Measurements from ENCODE around the gene GLA.
A peak's percentile ranks its signal among the peaks of the same experiment; 100 is the strongest.

GLA gene
- total RNA-seq, result 15.6 to 27.3 (median 17.2) reads per million in 4 experiments

DNA sequence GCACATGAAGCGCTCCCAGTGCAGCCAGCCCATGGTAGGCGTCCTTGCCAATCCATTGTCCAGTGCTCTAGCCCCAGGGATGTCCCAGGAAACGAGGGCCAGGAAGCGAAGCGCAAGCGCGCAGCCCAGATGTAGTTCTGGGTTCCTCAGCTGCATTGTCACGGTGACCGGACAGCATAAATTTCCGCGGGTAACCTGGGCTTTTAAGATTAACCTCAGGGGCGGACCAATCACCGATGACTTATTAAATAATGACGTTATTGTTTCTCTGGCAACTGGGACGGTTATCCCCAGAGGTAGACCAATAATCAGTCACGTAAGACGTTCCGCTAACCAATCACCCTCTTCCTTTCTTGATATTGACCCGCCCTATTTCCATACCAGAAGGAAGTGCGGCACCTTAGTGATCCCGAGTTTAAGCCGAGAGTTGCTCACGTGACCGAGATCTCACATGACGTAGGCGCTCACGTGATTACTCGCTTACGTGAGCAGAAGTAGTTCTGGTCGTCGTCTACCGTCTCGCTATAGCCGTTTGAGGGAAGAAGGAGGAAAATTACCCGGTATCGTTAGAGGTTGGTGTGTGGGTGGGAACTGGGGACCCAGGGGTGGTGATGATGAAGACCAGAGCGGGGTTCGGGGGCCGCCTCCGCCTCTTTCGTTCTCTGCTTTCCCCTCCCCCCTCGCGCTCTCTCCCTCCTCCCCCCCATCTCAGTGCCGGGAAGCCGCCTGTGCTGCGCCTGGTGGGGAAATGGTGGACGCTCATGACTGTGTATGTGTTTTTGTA, at the start of gene GLA, which contains the start of gene HNRNPH2:
Gene GLA (minus strand): TSS at position 178 of the 784 bp plus-strand sequence. CDS start 22 bp downstream, at position 156.
Gene HNRNPH2 (plus strand): TSS at position 475 of the 784 bp plus-strand sequence. CDS start 3,767 bp downstream, outside the sequence.
- peak; percentile 78 for DNase-seq

DNA sequence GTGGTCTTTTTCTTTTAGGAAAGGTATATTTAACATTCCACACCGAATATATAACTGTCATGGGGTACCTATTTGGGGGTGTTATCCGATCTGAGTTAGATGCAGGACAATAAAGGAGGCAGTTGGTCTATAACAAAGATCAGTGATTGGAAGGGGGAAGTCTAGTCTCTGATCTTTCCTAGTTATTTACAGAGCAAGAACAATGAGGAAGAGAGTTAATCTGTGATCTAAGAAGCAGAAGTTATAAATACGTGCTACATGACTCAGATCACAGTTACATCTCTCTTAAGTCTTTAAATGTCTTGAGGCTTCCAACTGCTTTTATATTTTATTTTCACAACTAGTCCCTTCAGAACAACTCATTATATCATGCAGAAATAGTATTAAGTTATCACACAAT, 44.3 kb upstream of the GLA start:
- no peak for DNase-seq

DNA sequence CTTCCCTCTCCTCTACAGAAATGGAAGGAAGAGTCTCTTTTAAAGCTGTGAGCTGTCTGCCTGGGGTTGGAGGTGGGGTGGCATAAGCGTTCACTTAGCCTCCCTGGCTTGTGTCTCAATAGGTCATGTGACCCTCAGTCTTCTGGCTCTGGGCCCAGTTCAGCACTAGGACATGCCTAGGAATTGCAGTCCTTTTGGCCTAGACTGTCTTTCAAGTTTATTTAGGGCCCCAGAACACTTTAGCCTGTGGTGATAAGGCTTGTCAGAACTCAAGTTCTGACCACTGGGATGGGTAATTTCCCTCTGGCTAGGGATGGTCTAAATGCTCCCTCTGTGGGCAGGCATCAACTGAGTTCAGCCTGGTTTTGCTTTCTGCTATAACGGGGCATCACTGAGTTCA, 43.2 kb upstream of the GLA start:
- DNase-seq, result no peak

DNA sequence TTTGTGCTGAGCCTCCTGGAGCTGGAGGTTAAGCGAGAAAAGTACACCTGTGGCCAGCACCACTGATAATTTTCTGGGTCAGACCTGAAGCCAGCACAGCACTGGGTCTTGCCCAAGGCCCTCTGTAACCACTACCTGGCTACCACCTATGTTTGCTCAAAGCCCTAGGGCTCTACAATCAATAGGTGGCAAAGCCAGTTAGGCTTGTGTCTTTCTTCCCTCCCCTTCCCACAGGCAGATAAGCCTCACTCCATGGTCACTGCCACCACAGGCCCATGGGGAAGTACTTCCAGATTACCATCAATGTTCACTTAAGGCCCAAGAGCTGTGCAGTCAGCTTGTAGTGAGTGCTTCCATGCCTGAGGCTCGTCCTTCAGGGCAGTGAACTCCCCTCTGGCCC, 42.4 kb upstream of the GLA start:
- DNase-seq, result no peak

DNA sequence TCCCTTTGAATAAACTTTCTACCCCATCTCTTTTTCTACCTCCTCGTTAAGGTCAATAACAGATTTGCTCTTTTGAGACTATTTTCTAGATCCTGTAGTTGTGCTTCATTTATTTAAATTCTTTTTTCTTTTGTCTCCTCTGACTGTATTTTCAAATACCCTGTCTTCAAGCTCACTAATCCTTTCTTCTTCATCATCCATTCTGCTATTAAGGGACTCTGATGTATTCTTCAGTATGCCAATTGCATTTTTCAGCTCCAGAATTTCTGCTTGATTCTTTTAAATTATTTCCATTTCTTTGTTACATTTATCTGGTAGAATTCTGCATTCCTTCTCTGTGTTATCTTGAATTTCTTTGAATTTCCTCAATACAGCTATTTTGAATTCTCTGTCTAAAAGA, 41.6 kb upstream of the GLA start:
- no peak for DNase-seq

DNA sequence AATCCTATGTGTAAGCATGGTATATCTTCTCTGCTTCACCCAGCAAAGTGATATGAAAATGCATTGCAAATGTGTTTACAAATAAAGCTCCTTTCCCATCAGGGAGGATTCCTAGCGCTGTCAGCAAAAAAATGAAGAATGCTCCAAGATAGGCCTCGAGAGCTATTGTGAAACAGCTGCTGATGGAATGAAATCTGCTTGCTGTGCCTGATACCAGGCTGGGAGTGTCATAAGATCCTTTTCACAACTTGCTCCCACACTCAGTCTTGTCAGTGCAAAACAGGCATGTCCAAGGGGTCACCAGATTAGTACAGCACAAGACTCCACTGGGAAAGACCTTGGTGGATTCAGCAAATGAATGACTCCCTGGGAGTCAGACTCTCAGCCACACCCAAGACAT, 34.4 kb upstream of the GLA start:
- DNase-seq, result no peak

DNA sequence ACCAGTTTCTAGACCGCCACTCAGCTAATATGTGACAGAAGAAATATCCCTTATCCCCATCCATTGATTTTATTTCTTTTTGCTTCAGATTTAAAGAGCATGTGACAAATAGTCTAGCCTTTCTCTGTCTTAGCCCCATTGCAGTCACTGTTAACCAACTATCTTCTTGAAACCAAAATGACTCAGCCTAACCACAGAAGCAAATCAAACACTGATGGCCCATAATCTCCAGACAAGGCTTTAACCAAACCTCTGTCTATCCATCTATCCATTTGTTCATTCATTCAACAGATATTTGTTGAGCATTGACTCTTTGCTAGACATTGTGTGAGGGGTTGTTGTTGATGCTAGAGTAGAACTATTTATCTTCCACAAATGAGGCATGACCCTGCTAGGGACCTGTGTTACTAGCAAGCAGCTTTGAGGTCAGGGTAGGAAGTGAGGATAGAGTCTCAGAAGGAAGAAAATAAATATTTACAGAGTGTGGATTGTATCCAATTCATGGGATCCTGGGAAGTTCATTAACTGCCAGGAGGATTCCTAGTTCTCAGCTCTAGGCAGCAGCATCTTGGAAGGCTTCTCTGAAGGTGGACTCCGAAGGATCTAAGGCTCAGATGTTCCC, 22.8 kb upstream of the GLA start:
- DNase-seq, result no peak

DNA sequence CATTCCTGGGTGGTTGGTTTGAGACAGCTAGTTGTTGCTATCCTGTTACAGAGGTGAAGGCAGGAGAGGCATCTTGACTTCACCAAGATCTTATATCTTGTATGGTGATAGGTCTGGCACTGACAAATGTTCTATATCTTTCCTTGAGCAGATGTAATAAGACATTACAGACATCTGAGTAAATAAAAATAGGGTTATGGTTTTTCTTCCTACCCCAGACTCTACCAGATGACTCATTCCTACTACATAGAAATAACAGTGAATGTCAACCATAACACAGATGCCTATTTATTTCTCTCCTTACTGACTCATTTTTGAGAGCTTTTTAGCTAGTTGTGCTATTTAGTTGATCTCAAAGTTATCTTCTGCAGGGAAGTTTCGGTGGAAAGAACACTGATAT, 22.2 kb upstream of the GLA start:
- no peak for DNase-seq

DNA sequence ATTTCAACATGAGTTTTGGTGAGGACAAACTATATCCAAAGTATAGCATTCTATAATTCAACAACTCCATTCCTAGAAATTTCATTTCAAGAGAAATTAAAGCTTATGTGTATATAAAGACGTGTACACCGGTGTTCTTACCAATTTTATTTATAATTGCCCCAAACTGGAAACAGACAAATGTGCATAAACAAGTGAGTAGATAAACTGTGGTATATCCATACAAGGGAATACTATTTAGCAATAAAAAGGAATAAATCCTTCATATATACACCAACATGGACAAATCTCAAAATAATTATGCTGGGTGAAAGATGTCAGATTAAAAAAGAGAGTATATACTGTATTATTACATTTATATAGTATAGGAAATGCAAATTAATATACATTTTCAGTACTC, 20.2 kb upstream of the GLA start:
- no peak for DNase-seq

DNA sequence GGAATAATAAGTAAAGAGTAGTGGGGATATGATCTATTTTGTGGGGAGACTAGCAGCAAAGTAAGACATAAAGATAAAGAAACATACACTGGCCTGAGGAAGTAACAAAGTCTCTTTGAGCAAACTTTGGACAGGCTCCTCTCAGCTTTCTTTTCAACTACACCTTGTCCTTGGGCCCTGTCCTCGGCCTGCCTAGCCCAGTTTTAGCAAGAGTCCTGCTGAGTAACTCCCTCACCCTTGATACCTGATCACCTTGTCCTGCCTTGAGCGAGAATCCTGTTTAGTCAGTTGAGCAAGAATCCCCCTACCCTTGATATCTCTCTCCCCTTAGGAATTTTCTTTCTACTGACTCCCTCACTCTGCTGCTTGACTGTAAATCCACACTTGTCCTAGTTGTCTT, 11.8 kb upstream of the GLA start:
- DNase-seq, result no peak

DNA sequence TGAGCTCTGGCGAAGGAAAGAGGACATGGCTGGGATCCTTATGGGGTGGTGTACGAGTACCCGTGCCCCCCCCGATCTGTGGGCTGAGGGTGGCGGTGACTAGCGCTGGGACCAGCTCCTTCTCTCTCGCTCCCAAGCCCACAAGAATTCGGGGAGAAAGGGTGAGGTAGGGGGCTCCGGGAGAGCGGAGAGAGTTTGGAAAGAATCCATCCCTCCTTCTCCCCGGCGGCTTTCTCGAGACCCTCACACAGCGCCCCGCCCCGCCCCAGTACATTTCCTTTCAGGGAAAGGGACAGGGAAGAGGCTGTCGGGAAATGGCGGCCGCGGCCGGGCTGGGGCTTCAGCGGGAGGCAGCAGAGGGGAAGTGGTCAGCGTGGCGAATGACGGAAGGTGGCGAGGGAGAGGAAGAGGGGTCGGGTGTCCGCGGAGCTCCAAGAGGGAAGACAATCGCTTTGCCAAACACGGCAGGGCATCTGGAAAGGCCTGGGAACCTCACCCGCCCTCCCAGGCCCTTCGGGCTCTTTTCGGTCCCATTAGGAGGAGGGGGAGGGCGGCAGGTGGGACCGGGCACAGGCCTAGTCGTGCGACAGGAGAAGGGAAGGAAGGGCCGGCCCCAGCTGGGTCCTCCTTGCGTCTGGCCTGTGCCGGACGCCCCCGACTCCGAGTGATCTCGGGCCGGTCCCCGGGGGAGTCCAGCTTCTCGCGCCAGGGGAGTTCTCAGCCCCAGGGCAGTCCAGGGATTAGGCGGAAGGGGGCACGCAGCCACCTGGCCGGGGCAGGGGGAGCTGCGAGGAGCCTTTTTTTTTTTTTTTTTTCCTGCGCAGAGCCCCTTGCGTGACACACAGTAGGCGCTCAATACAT, 10.5 kb upstream of the GLA start:
- peak; percentile 9 for DNase-seq

DNA sequence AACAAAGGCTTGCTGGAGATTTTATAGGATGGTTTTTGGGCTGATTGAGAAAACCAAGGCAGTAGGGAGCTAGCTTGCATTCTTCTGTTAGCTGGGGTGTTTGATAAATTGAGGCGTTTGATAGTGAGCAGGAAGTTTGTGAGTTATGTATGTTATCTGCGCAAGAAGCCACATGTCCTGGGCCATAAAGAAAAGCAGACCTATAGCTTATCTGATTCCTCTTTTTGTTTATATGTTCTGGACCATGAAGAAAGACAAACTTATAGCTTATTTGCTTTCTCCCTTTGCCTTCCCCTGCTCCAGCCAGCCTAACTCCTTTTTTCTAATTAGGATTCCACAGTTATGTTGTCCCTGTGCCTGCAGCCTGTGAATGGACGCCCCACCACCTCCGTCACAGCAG, 9.5 kb upstream of the GLA start:
- DNase-seq, result no peak

DNA sequence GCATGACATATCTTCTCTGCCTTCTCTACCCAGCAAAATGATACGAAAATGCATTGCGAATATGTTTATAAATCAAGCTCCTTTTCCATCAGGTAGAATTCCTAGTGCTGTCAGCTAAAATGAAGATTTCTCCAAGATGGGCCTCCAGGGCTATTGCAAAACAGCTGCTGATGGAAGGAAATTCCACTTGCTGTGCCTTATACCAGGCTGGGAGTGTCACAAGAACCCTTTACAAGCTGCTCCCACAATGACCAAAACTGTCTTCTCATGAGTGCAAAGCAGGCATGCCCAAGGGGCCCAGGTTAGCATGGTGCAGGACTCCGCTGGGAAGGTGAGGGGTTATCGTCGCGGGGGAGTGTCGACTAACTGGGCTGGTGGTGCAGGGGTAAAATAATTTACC, 9.0 kb upstream of the GLA start:
- no peak for DNase-seq

DNA sequence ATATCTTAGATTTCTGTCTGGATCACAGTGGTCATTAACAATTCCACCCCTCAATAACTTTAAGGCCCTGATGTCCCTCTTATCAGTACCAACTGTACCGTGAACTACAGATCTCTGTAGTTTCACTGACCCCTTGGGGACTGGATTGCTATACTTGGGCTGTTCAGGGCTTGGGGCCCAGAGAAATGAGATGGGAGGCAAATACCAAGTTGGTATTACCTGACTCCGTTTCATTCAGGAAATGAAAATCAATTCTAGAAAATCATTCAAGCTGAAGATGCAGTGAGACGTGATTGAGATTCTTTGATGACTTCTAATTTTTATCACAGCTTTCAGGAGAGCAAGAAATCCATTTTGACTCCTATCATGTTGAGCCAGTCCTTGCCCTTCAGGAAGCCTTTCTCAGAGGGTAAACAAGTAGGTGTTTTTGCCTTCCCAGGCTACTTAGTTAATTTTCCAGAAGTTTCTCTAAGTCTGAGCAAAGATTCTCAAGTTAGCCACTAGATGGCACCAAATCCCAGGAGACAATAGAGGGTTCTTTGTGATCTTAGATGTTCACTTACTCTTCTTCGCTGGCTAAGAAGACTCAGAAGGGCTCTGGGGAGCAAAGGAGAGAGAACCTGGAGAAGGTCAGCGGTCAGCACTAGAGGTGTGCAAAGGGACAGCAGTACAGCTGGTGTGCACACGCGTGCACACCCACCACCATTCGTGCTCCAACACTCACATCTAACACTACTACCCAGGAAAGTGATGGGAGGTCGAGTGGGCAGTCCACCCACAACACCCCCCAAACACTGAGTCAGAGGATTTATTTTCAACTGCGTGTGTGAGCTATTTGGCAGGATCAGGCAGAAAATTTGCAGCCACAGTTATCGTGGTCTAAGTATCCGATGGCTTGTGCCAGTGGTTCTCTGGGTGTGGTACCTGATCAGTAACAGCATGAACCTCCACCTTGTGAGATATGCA, 7.7 kb upstream of the GLA start:
- no peak for DNase-seq

DNA sequence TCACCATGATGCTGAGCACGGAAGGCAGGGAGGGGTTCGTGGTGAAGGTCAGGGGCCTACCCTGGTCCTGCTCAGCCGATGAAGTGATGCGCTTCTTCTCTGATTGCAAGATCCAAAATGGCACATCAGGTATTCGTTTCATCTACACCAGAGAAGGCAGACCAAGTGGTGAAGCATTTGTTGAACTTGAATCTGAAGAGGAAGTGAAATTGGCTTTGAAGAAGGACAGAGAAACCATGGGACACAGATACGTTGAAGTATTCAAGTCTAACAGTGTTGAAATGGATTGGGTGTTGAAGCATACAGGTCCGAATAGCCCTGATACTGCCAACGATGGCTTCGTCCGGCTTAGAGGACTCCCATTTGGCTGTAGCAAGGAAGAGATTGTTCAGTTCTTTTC, 4.3 kb upstream of the GLA start:
- DNase-seq, result no peak

DNA sequence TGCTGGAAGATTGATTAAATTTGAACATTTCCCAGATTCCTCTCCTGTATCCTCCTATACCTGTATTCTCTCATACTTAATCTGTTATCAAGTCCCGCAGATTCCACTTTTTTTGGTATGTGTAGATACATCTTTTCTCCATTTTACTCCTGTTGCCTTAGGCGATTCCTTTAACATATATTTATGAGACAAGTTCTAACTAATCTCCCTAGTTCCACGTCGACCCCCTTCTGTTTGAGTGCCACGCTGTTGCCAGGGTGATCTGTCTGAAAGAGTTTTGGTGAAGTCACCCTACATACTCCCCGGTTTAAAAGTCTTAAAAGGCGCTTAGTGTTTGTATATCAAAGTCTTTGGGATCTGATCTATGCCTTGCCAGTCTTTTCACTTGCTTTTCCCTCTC, 2.7 kb upstream of the GLA start:
- DNase-seq, result peak; percentile 1

DNA sequence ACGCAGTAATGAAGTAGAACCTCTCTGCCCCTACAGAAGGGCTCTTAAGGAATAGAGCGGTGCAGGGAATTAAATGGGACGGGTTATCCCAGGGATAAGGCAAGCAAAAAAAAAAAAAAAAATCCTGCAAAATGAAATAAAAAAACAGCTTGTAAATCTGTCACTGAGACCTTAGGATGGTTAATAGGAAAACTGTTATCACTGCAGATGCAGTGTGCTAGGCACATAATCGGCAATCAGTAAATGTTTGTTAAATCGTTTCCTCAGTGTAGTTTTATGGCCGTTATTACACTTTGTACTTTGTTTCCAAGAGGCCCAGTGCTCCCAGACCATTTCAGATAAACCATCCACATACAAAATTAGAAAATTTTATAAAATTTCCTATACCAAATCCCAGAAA, 1.3 kb upstream of the GLA start:
- DNase-seq, result no peak

DNA sequence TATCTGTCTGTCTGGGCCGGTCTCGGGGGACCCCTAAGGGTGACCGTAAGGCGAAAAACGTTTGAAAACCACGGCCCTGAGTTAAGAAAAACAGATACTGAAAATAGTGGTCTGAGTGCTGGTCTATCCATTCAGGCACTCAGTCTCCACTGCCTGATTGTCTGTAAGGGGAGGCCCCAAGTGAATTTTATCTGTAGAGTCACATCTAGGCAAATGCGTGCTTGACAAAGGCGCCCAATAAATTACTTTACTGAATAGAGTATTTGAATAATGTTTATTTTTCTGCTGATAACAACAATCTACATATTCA, 762 bp upstream of the GLA start:
- no peak for DNase-seq

DNA sequence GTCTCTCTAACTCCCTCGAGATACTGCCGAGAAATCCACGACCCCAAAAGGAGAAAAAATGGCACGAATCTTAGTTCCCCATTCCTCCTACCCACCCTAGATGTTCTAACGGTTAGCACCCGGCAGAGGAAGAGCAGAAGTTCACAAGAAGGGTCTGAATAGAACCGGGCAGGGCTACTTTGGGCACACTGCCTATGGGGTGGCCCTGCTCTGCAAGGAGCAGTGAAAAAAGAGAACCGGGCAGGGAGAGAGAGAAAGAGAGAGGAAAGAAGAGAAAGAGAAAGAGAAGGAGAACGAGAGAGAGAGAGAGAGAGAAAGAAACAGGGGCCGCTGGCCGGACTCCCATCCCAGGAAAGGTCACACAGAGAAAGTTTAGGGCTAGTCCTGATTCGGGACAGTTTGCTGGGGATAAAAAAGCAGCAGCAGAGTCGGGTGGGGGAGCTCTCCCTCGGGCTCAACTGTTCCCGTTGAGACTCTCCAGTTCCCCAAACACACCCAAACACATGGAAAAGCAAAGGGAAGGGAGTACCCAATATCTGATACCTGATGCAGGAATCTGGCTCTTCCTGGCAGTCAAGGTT, 468 bp downstream of the GLA start:
- no peak for DNase-seq

DNA sequence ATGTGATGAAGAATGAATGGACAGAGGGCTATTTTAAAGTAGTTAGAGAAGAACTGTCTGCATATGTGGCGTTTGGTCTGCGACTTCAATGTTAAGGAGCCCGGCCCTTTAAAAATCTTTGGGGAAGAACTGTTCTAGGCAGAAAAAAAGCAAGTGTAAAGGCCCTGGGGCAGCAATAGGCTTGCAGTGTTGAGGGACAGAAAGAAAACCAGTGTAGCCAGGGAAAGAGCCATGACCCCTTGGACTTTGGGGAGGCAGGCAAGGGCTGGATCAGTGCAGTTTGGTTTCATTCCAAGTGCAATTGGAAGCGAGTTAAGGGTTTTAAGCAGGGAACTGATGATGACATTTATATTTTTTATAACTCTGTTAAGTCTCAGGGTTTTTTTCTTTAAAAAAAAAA, 7.9 kb downstream of the GLA start:
- no peak for DNase-seq

DNA sequence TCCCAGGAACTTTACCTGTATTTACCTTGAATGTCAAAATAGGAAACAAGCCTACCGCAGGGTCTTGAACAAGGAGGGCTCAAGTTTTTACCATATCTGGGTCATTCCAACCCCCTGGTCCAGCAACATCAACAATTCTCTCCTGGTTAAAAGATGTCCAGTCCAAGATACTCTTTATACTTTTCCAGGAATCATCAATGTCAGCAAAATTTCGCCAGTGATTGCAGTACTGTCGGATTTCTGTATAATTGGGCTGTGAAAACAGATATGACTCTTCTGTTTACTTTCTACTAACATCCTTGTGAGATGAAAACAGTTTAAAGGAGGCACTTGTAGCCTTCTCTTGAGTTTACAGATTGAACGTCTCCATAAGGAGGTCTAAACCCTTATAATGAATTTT, 9.0 kb downstream of the GLA start:
- DNase-seq, result no peak

DNA sequence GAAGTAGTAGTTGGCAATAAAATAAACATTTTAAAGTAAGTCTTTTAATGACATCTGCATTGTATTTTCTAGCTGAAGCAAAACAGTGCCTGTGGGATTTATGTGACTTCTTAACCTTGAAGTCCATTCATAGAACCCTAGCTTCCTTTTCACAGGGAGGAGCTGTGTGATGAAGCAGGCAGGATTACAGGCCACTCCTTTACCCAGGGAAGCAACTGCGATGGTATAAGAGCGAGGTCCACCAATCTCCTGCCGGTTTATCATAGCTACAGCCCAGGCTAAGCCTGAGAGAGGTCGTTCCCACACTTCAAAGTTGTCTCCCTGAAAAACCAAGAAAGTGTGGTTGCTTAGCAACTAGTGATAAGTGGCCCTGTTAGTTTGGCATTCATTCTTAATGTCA, 9.9 kb downstream of the GLA start:
- DNase-seq, result no peak
